ENCODE measurements around the gene GCAT.

The GCAT gene

GRCh38 chr22:37804352-37804880, 3.3 kb upstream of the GCAT start:
- no peak for DNase-seq
- in situ Hi-C loops (cut with HindIII; ENCODE audit: low pct_ligation_motif_present, low sequenced_read_pairs): no loop called here
- no peaks in the 10 kb centered on the region for H3K27me3 ChIP-seq (replicated peaks)
- no peaks in the 10 kb centered on the region for H3K36me3 ChIP-seq (replicated peaks)
- H3K4me3 ChIP-seq (ENCODE audit: low read depth, low read length): peak overlapping the region; percentile 78
- peak overlapping the region; percentile 10 for H3K27ac ChIP-seq
- no peak for TF ChIP-seq CTCF (IDR thresholded peaks at IDR 0.05; ENCODE audit: low read depth, low read length, missing control alignments)

- in situ Hi-C loops (cut with HindIII; ENCODE audit: low pct_ligation_motif_present, low sequenced_read_pairs): no loop called here
- no peak for TF ChIP-seq CTCF (IDR thresholded peaks at IDR 0.05; ENCODE audit: low read depth, low read length, missing control alignments)
- Histone ChIP-seq H3K27ac (peak overlapping the region; percentile 10), H3K27me3 (replicated peaks) (no peaks in the 10 kb centered on the region), H3K36me3 (replicated peaks) (no peaks in the 10 kb centered on the region), H3K4me3 (ENCODE audit: low read depth, low read length) (peak overlapping the region; percentile 78)
- peak; percentile 73 for DNase-seq
Observed at GRCh38 chr22:37804881-37805809, 2.6 kb upstream of the GCAT start.

GRCh38 chr22:37805810-37806277, 1.9 kb upstream of the GCAT start:
- Histone ChIP-seq H3K27ac (no peak overlapping the region), H3K36me3 (replicated peaks) (no peaks in the 10 kb centered on the region), H3K4me3 (ENCODE audit: low read depth, low read length) (peak overlapping the region; percentile 78), H3K27me3 (replicated peaks) (no peaks in the 10 kb centered on the region)
- no peak for DNase-seq
- TF ChIP-seq CTCF (IDR thresholded peaks at IDR 0.05; ENCODE audit: low read depth, low read length, missing control alignments): no peak
- in situ Hi-C loops (cut with HindIII; ENCODE audit: low pct_ligation_motif_present, low sequenced_read_pairs): no loop called here

- Histone ChIP-seq H3K27ac (no peak overlapping the region), H3K27me3 (replicated peaks) (no peaks in the 10 kb centered on the region), H3K36me3 (replicated peaks) (no peaks in the 10 kb centered on the region), H3K4me3 (ENCODE audit: low read depth, low read length) (peak overlapping the region; percentile 78)
- DNase-seq: no peak
- peak; percentile 19 for TF ChIP-seq CTCF (IDR thresholded peaks at IDR 0.05; ENCODE audit: low read depth, low read length, missing control alignments)
- in situ Hi-C loops (cut with HindIII; ENCODE audit: low pct_ligation_motif_present, low sequenced_read_pairs): no loop called here
Observed at GRCh38 chr22:37806409-37807333, 1.1 kb upstream of the GCAT start.

DNA sequence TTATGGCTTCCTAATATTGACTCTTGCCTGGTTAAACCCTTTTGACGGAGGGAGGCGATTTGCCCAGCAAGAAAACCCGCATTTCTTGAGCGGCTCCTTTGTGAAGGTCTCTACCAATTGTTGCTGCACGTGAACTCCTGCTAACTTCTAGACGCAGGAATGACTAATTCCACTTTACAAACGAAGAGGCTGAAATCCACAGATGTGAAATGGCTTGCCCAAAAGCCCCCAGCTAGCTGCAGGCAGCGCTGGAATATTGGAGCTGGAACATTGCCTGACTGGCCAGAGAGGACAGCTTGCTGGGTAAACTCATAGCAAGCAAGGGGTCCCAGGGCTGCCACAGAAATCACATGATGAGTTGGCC, 542 bp downstream of the GCAT start:
- peak overlapping the region; percentile 55 for H3K27ac ChIP-seq
- DNase-seq: no peak
- no peak for TF ChIP-seq CTCF (IDR thresholded peaks at IDR 0.05; ENCODE audit: low read depth, low read length, missing control alignments)
- H3K36me3 ChIP-seq (replicated peaks): no peaks in the 10 kb centered on the region
- H3K4me3 ChIP-seq (ENCODE audit: low read depth, low read length): peak overlapping the region; percentile 78
- in situ Hi-C loops (cut with HindIII; ENCODE audit: low pct_ligation_motif_present, low sequenced_read_pairs): no loop called here
- H3K27me3 ChIP-seq (replicated peaks): no peaks in the 10 kb centered on the region

All from brain microvascular endothelial cell (primary cell).